HG03108 (cell line): ENCODE data around the gene C20orf141.
"Not testable (repeated sequence)": the region's sequence is repeated elsewhere in the genome, so short reads cannot be mapped to it uniquely, and the experiment has no call there.

Experiments used
- ATAC-seq: cut with Tn5 transposase; IDR thresholded peaks from one replicate; pipeline ENCODE4 v1.9.1; 2021; ENCODE audit warnings: moderate library complexity; ENCODE audit not compliant: unreplicated experiment

The C20orf141 gene

GRCh38 chr20:2799688-2800520 is 14.9 kb upstream of the C20orf141 start:
- ATAC-seq = peak; percentile 10

- ATAC-seq = peak; percentile 34
These were observed 14.1 kb upstream of the C20orf141 start, which contains the start of gene CPXM1 for GRCh38 chr20:2800521-2801285. TSS of gene CPXM1 (minus strand) at chr20:2800627. CDS start at chr20:2800572, 55 bp downstream.

- ATAC-seq = peak; percentile 17
These were observed 13.5 kb upstream of the C20orf141 start for GRCh38 chr20:2801286-2801728.

DNA sequence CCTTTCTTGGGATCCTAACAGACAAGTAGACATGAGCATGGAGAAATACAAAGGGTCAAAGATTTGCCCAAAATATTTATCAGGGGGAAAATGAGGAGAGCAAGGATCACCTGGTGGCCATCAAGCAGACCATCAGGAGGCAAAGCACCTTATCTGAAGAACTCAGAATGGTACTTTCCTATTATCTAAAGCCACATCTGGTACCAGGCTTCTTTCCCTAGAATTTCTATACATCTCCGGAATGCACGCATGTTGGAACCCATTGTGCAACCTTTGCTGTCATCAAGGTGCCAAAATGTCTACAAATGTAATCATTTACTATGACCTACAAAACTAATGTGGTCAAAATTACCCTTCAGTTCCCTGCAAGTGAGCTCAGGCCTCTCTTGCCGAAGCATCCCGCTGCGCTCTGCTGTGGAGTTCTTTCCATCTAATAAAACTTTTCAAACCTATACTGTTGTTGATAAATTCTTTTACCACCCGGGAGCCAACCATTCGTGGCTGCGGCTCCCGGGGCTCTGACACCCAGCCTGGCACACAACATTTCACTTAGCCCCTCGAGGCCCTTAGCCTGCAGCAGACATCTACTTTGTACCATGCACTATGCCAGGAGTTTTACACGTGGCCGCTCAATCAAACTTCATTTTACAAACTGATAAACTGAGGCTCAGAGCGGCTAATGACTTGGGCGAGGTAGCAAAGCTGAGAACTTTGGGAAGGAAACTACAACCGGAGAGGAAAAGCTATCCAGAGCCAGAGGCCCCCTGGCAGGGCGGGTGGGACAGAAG is 10.6 kb upstream of the C20orf141 start:
- no peak for ATAC-seq

DNA sequence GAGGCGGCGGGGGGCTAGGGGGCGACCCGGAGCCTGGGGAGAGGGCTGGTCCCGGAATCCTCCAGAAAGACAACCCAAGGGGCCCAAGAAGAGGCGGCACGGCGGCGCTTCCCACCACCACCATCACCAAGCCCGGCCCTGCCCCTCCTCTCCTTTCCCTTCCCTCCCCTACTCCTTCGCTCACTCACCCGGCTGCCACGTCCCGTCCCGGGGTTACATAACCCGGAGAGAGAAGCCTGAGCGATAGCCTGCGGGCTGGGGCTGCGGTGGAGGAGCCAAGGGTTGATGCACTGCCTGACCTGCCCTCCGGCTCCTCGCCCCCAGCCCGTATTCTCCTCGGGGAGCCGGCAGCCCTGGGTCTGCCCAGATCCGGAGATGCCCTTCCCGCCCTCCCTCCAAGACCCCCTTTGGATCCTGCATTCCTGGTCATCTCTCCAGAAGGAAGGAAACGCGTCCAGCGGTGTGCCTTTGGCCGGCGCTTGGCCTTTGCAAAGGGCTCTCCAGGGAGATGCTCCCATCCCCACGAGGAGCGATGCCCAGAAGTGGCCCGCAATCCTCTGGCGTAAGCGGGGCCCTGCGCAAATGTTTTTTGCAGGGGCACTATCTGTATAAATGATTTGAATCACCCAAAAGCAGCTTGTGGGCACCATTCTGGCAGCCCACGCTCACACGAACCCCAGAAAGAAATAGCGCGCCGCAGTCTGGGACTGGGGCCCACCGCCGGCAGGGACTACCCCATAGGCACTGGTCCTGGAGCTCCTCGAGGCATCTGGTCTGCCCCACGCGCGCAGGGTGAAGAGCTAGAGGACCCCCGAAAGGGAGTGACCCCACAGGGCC is 9.7 kb upstream of the C20orf141 start:
- no peak for ATAC-seq

DNA sequence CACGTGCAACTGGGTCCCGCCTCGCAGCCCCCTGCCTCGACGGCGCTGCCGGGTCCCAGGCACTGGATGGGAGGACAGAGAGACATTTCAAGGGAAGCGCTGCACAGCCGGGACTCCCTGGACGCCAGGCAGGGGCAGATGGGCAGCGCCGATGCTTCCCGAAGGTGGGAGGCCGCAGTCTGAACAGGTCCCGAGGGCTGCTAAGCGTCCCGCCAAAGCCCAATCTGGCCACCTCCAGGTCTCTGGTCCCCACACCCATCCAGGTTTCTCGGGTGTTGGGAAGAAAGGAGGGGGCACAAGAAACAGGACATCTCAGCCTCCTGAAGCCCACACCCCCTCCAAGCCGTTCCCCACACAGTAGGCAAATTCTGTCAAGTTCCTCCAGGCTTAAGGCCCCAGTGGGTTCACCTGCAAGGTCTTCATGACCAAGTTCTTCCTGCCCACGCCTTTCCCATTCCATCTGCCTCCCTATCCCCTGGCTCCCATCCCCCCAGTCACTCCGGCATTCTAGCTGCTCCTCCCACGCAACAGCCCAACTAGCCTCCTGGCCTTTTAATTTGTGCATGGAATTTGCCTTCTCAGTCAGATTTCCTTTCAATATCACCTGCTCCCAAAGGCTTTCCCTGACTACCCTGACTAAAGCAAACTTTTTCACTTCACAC is 9.0 kb upstream of the C20orf141 start:
- no peak for ATAC-seq

DNA sequence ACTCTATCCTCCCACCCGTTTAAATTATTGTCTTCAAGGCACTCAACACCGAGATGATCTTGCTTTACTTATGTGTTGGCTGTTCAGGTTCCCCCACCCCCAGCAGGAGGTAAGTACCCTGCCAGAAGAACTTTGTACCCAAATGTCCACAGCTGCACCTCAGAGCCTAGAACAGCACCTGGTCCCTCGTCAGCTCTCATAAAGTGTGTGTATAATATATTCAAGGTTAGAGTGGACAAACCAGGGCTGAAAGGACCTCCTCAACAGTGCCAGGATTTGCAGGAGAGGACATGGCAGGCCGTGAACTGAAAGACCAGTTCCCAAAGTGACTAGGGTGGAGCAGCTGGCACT is 8.5 kb upstream of the C20orf141 start:
- ATAC-seq = no peak

DNA sequence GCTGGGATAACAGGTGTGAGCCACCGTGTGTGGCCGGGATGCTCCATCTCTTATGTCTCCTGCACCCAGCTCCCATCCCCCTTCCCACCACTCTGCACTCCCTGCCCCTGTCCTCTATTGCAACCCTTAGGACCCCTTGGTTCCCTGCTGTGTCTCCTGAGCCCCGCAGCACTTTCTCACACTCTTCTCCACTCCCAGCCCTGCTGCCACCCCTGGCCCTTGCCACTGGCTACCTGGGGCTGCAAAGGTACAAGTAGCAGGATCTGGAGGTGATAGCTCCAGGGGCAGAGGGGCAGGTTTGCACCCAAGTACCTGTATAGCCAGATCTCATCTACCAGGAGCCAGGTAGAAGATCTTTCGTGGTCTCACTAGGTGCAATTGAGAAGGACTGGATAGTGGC is 7.8 kb upstream of the C20orf141 start:
- ATAC-seq = no peak

DNA sequence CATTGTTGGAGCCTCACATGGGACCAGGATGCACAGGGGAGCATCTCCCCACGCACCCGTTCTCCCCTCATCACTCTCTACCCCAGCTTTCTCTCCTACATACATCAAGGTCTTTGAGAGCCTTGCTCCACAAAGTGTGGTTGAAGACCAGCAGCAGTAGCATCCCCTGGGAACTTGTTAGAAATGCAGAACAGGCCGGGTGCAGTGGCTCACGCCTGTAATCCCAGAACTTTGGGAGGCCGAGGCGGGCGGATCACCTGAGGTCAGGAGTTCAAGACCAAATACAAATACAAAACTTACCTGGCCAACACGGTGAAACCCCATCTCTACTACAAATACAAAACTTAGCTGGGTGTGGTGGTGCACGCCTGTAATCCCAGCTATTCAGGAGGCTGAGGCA is 6.9 kb upstream of the C20orf141 start:
- ATAC-seq = not testable (repeated sequence)

GRCh38 chr20:2809690-2810089 is 5.1 kb upstream of the C20orf141 start:
- no peak for ATAC-seq

GRCh38 chr20:2812189-2812588 is 2.6 kb upstream of the C20orf141 start:
- ATAC-seq = no peak

DNA sequence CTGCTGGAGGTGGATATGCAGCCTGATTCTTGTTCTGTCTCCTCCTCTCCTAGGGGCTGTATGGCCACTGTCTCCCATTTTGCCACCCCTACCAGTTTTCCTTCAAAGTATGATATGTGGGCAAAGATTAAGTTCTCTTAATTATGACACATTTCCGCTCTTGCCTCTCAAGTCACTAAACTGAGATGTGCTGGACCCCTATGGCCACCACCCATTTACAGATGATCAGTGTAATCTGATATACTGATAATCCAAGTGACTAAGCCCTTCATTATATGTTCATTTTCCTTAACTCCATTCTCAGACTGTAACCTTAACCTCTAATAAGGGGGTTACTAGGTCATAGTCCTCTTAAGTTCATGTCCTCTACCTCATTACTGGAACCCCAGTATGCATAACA is 711 bp upstream of the C20orf141 start:
- no peak for ATAC-seq

DNA sequence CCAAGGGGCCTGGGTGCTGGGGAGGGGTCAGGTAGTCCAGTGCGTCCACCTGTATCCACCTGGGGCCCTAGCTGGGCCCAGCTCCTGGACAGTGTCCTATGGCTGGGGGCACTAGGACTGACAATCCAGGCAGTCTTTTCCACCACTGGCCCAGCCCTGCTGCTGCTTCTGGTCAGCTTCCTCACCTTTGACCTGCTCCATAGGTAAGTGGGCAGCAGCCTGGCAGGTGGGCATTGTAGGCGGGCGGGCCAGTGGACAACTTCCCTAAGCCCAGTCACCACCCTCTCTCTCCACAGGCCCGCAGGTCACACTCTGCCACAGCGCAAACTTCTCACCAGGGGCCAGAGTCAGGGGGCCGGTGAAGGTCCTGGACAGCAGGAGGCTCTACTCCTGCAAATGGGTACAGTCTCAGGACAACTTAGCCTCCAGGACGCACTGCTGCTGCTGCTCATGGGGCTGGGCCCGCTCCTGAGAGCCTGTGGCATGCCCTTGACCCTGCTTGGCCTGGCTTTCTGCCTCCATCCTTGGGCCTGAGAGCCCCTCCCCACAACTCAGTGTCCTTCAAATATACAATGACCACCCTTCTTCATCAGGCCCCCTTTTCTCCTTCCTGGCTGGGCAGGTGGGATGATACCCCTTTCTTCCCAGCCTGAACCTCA is 584 bp downstream of the C20orf141 start:
- ATAC-seq = no peak

DNA sequence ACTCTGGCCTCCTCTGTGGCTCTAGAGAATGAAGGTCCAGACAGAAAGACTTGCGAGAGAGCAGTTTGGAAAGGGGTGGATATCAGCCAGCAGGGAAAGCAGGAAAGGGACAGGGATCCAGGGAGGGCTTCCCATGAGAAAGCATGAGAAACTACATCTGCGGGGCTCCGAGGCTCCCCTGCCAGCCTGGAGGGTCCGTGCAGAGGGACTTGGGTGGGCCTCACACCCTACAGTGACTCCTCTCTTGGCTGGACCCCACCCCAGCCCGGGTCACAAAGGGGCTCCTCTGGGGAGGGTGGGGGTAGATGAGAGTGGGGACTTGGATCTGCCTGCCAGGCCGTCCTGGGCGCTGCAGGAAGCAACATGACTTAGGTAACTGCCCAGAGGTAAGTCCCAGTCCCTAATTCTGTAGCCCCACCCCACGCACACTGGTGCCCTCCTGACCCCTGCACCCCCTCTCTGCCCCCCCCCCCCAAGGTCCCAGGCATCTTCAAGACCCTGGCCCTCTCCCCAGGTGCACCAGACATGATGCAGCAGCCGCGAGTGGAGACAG is 1.3 kb downstream of the C20orf141 start, which contains the start of gene TMEM239:
Gene TMEM239, plus strand, starts transcription at position 335 of the 553 bp plus-strand sequence. Its CDS starts 191 bp downstream, at position 526.
- ATAC-seq = no peak

- ATAC-seq = no peak
These were observed 2.0 kb downstream of the C20orf141 start for GRCh38 chr20:2816583-2817340.

GRCh38 chr20:2817341-2817726 is 2.5 kb downstream of the C20orf141 start:
- ATAC-seq = no peak

GRCh38 chr20:2817891-2818595 is 3.3 kb downstream of the C20orf141 start:
- ATAC-seq = no peak
